Transverse colon (tissue), 3 donors: ENCODE data around the gene FAM174C.

ENCODE experiments used
- EP300 ChIP-seq: sonication (generic); formaldehyde crosslinking; IDR thresholded peaks from one replicate; pipeline ENCODE4 v1.6.1; 2017; ENCODE audit warnings: antibody characterized with exemption, low read depth
- POLR2A ChIP-seq: fragments of 450-650 bp; IDR thresholded peaks from one replicate; pipeline ENCODE4 v1.6.1; 2016; ENCODE audit warnings: antibody characterized with exemption, mild to moderate bottlenecking, moderate library complexity
- TF ChIP-seq, protein P1 (sequence below), 5 experiments: fragments of 200-600 bp in 3 of 5; fragments of 450-650 bp in 2 of 5; sonication (generic) in 3 of 5; IDR thresholded peaks; 1 replicate in 2 of 5; 2 replicates in 3 of 5; pipeline ENCODE4 v1.5.1; 2016 to 2017; ENCODE audit warnings: antibody characterized with exemption in 5 of 5, inconsistent platforms in 3 of 5, mild to moderate bottlenecking in 2 of 5, moderate library complexity in 1 of 5

DNA sequence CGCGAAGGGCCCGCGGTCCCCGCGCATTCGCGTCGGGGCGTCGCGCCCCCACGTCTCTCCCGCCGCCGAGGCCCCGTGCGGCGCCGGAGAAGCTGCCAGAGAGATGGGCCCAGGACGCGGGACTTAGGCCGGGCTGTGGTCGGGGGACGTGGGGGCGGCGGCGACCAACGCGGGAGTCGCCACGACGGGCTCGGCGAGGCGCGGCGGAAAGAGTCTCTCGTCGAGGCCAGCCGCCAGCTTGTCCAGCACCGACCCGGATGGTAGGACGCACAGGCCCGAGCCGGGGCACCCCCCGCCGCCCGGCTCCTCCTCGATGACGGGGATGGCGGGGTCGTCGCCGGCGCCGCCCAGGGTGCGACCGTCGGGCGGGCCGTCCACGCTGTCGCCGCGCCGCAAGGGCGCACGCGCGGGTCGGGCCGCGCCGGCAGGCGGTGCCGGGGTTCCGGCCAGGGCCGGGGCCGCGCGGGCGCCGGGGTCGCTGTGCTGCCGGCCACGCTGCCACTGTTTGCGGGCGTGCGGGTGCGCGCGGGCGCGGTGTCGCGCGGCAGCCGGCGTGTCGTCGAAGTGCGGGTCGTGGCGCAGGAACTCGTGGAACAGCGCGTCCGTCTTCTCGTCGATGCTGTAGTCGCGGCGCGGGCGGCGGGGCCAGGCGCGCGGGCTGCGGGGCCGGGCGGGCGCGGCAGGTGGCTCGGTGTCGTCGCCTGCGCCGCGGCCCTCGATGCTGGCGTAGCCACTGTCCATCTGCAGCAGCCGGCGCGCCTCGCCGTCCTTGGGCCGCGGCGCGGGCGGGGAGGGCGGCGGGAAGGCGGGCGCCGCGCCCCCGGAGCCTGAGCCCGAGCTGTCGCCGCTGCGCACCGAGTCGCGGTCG, 46.0 kb upstream of the FAM174C start:
- TF ChIP-seq, protein P1, sequence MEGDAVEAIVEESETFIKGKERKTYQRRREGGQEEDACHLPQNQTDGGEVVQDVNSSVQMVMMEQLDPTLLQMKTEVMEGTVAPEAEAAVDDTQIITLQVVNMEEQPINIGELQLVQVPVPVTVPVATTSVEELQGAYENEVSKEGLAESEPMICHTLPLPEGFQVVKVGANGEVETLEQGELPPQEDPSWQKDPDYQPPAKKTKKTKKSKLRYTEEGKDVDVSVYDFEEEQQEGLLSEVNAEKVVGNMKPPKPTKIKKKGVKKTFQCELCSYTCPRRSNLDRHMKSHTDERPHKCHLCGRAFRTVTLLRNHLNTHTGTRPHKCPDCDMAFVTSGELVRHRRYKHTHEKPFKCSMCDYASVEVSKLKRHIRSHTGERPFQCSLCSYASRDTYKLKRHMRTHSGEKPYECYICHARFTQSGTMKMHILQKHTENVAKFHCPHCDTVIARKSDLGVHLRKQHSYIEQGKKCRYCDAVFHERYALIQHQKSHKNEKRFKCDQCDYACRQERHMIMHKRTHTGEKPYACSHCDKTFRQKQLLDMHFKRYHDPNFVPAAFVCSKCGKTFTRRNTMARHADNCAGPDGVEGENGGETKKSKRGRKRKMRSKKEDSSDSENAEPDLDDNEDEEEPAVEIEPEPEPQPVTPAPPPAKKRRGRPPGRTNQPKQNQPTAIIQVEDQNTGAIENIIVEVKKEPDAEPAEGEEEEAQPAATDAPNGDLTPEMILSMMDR (IDR thresholded peaks at IDR 0.05) = no peak
- TF ChIP-seq EP300 (no peak), POLR2A (no peak)
